GM18511 (cell line): Measurements from ENCODE around the gene AMZ2.
A peak's percentile ranks its signal among the peaks of the same experiment; 100 is the strongest.

Experiments used
- ATAC-seq: cut with Tn5 transposase; IDR thresholded peaks from one replicate; pipeline ENCODE4 v1.9.1; 2021; ENCODE audit warnings: mild to moderate bottlenecking, moderate library complexity; ENCODE audit not compliant: unreplicated experiment

The AMZ2 gene

GRCh38 chr17:68289936-68290267 lies 42.1 kb downstream of the AMZ2 start:
- ATAC-seq: no peak

GRCh38 chr17:68290268-68290954 lies 42.6 kb downstream of the AMZ2 start:
- ATAC-seq: no peak

- peak; percentile 52 for ATAC-seq
Observed at GRCh38 chr17:68290955-68291835, 43.4 kb downstream of the AMZ2 start, which contains the start of the genes ARSG and SLC16A6. ARSG (plus strand) TSS chr17:68291495; CDS start chr17:68307494, 15,999 bp downstream. SLC16A6 (minus strand) TSS chr17:68291127; CDS start chr17:68278320, 12,807 bp downstream.

GRCh38 chr17:68291836-68292688 lies 44.2 kb downstream of the AMZ2 start:
- ATAC-seq: peak; percentile 70

- no peak for ATAC-seq
Observed at GRCh38 chr17:68292689-68293040, 44.8 kb downstream of the AMZ2 start.

- ATAC-seq: no peak
Observed at GRCh38 chr17:68293490-68294195, 45.8 kb downstream of the AMZ2 start.

GRCh38 chr17:68294196-68294555 lies 46.3 kb downstream of the AMZ2 start:
- no peak for ATAC-seq

- no peak for ATAC-seq
Observed at GRCh38 chr17:68294617-68295016, 46.8 kb downstream of the AMZ2 start.

GRCh38 chr17:68295086-68295485 lies 47.2 kb downstream of the AMZ2 start:
- ATAC-seq: no peak

- no peak for ATAC-seq
Observed at GRCh38 chr17:68296217-68297191, 48.7 kb downstream of the AMZ2 start.

- no peak for ATAC-seq
Observed at GRCh38 chr17:68297195-68297594, 49.4 kb downstream of the AMZ2 start.

- ATAC-seq: no peak
Observed at GRCh38 chr17:68298601-68299000, 50.8 kb downstream of the AMZ2 start.

GRCh38 chr17:68299817-68300216 lies 52.0 kb downstream of the AMZ2 start:
- no peak for ATAC-seq

- ATAC-seq: no peak
Observed at GRCh38 chr17:68301438-68301959, 53.7 kb downstream of the AMZ2 start.

GRCh38 chr17:68302066-68302564 lies 54.3 kb downstream of the AMZ2 start:
- no peak for ATAC-seq

GRCh38 chr17:68302666-68303065 lies 54.8 kb downstream of the AMZ2 start:
- no peak for ATAC-seq

GRCh38 chr17:68304706-68305105 lies 56.9 kb downstream of the AMZ2 start:
- no peak for ATAC-seq

- ATAC-seq: no peak
Observed at GRCh38 chr17:68305142-68305541, 57.3 kb downstream of the AMZ2 start.
